HG03558 (cell line): ENCODE measurements around the gene MBTPS2.
A peak's percentile ranks its signal among the peaks of the same experiment; 100 is the strongest.
"Not testable (repeated sequence)": the region's sequence is repeated elsewhere in the genome, so short reads cannot be mapped to it uniquely, and the experiment has no call there.

Experiments
- ATAC-seq: cut with Tn5 transposase; IDR thresholded peaks from one replicate; pipeline ENCODE4 v1.9.1; 2021; ENCODE audit warnings: moderate number of reproducible peaks; ENCODE audit not compliant: unreplicated experiment; ENCODE audit errors: extremely low read depth

MBTPS2 gene

GRCh38 chrX:21839334-21840192 is at the start of gene MBTPS2:
Gene MBTPS2 (plus strand): TSS chrX:21839617. CDS start chrX:21839735, 118 bp downstream.
- ATAC-seq, result peak; percentile 55

DNA sequence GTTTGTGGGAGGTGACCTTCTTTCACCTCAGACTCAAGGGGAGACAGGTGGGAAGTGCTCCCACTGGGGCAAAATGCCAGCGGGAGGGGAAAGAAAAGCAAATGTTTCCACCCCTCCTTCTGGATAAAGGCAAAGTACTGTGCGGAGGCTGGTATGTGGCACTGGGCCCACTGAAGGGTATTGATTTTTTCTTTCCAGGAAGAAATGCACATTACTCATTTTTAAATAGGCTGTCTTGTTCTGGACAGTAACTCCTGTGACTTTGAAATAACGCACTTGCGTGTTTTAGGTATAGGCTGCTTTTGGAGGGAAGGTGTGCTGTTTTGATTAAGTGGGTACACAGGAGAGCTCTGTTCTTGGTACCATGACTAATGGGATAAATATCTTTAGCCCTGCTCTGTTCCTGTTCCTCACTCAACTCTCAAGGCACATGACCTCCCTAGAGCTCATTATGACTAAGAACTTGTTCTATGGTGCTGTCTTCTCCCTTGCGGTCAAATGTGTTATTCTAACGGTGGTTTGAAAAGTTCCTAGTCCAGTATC is 40.7 kb upstream of the MBTPS2 start:
- ATAC-seq, result no peak

DNA sequence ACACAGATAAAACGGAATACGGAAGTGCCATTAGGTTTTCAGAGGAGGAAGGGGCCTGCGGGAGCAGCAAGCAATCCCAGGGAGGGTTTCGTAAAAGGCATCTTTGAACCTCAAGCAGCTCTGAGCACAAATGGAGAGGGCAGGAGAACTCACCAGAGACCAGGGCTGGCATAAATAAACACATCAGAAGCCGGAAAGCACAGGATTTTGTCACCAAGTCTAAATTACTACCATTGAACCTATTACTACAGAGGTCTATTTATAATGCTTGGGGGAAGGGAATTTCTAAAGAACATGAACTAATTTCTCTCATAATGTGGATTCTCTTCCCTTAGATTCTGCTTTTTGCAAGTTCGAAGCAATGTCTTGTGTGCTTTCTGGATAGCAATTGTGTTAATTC is 39.6 kb upstream of the MBTPS2 start:
- no peak for ATAC-seq

DNA sequence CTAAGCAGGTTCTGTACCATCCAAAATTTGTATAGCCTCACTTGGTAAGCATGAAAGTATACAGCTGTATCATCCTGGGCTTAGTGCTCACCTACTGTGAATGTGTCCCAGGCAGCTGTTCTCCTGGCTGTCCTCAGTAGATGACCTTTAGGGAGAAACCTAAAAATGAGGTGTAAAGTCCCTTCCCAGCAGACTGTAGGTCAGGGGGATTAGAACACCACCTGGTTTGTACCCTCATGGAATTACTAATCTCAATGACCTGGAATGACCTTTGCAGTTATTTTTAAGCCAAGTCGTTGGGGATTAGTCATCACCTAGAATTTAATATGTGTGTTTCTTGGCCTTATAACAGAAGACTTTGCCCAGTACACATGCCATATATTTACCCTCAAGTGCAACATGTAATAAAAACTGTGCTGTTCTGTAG is 39.1 kb upstream of the MBTPS2 start:
- ATAC-seq, result no peak

DNA sequence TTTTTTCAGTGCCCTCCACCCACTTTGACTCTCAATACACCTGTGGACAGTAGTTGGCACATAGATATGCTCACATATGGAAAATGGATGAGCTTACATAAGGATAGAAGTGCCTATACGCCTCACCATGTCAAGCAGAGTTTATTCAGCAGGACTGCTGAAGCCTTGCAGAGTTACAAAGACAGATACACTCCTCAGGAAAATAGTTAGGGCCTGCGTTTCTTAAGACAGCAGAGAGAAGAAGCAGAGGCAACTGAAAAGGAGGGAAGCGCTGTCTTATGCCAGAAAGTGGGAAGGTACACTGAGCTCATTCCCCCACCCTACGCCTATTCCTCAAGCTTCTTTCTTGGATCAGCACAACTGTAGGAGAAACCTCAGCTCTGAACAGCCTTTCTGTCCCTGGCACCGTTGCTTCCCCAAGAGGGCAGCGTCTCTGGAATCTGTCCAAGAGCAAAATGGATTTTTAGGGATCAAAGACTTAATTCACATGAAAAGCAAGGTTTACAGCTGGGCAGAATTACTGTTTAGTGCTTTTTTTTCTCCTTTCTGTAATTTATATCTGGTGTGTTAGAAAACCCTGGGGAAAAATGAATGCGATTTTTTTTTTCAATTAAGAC is 37.3 kb upstream of the MBTPS2 start:
- no peak for ATAC-seq

- no peak for ATAC-seq
These were observed 36.6 kb upstream of the MBTPS2 start for GRCh38 chrX:21802839-21803238.

- no peak for ATAC-seq
These were observed 32.7 kb upstream of the MBTPS2 start for GRCh38 chrX:21806691-21807090.

DNA sequence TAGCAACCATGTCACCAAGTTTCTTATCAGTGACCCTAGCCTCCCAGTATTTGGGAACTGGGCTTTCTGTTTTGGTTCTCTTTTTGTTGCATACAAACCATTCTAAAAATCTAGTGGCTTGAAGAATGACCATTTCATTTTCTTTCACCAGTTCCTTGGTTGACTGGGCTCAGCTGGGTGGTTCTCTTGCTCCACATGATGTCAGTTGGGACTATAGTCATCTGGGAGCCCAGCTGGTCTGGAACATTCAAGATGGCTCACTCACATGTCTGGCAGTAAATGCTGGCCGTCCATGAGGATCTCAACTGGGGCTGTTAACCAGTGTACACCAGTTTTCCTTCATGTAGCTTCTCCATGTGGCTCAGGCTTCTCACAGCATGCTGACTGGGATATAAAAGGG is 27.6 kb upstream of the MBTPS2 start:
- ATAC-seq, result no peak

DNA sequence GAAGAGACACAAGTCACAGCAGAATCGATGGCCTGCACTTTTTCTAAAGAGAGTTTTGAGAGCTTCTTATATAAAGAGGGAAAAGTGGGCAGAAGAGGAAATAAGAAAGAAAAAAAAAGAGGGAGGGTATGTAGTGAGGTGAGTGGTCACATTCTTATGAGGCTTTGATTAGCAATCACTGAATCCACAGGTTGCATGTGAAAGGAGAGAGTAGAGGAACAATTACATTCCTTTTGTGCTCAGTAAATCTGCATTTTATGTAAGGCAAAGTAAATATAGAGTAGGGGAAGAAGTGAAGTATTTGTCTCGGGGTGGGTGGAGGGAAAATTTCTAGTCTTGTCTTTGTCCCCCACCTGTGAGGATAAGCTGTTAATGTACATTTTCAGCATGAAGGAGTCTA is 26.8 kb upstream of the MBTPS2 start:
- no peak for ATAC-seq

DNA sequence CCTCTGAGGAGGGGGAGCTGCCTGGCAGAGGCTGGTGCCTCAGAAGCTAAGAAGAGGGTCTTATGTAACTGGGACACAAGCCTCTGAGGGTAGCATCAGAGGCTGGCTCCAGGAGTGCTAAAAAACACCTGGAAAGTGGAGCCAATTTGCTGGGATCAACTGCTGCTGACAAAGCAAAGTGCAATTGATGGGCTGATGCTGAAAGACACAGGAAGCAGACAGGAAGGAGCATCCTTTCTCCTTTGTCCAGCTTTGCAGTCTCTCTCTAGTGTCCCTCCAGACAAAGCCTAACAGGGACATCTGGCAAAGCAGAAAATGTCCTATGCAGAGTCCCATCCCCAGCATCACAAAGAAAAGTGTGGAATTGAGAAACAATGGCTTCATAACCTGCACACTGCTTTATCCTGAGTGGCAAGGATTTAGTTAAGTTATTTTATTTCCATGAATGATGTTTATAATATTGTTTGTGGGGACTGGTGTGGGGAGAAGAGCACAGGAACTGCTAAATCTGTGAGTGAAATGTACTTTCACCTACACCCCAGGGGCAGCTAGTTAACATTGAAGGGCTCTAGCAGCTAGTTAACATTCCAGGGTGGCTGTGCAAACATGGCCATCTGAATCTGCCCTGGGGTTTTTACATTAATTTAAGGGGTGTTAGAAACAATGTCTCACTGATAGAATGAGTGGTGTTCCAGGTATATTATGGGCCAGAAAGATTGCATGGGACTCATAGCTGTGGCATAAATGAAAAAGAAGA is 25.6 kb upstream of the MBTPS2 start:
- ATAC-seq, result no peak

DNA sequence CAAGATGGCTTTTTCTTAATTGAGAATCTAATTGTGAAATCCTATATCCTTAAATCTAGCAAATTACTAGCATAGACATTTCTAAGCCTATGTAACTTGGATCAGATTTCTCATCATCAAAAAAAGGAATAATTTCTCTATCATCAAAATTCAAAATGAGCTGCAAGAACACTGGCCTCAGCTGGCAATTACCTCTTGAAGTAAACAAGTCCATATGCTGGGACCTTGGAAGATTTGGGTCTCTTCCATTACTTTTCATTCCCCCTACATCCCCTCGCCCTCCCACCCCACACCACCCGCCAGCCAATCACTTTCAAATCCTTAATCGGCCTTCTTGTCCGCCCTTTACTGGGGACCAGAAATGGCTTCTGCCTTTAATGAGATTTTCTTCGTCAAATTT is 23.3 kb upstream of the MBTPS2 start:
- ATAC-seq, result no peak

GRCh38 chrX:21820170-21820569 is 19.2 kb upstream of the MBTPS2 start:
- not testable (repeated sequence) for ATAC-seq

DNA sequence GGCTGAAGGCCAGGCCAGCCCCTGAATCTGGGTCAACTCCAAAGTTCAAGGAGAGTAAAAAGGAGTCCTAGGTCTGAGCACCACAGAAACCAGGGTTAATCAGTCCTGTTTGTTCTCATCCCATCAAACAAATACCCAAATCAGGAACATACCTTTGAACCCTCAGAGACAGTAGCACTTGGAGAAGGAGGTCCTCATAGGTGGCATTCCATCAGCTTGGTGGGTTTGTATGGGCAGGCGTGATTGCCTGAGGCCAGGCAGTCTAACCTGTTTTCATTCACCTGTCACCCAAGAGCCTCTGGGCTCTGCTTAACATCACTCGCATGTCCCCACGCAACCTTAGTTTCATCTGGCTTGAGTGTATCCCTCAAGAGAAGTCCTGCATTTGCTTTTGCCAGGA is 17.5 kb upstream of the MBTPS2 start:
- ATAC-seq, result no peak

DNA sequence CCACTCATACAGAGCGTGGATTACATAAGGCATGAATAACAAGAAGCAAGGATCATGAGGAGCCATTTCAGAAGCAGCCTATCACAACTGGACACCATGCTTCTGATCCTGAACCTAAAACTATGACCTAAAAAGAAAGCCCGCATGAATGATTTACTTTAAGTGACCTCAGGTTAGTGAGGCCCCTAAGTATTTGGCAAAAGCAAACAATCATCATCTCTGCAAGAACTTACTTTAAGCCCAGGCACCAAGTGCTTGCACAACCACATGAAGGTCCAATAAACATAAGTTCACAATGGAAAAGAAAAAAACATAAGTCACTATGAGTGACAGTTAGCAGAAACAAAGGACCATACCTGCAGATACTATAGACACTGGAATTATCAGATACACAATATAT is 7.9 kb upstream of the MBTPS2 start:
- ATAC-seq, result no peak

- no peak for ATAC-seq
These were observed 2.4 kb upstream of the MBTPS2 start for GRCh38 chrX:21837056-21837455.

GRCh38 chrX:21838937-21839333 is 482 bp upstream of the MBTPS2 start:
- ATAC-seq, result no peak

GRCh38 chrX:21840193-21840545 is 752 bp downstream of the MBTPS2 start:
- no peak for ATAC-seq

GRCh38 chrX:21843179-21843578 is 3.8 kb downstream of the MBTPS2 start:
- ATAC-seq, result no peak

DNA sequence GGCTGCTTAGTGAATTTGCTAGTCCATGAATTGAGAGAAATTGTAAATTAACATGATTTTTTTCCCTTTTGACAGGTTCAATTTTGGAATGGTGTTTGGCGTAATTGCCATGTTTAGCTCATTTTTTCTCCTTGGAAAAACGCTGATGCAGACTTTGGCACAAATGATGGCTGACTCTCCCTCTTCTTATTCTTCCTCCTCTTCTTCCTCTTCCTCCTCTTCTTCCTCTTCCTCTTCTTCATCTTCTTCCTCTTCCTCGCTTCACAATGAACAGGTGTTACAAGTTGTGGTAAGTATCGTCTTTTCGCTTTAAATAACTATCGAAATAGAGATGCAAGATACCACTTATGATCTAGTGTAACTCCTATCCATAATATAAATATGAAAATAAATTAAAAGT is 5.7 kb downstream of the MBTPS2 start:
- ATAC-seq, result no peak

DNA sequence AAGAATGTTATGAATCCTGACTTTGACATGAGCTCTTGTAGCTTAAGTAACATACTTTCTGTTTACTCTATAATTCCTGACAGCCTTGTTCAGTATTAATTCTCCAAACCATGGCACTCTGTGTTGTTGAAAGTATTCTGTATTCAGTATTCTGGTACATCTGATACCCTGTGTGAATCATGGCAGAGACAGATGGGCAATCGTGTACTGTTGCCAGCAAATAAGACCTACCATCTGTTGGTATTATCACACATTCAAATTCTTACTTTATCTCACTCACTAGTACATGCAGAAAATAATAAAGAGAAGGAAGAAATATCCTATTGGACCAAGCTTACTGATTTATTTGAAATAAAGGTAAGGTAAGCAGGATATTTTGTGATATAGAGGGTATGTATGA is 7.9 kb downstream of the MBTPS2 start:
- ATAC-seq, result no peak

DNA sequence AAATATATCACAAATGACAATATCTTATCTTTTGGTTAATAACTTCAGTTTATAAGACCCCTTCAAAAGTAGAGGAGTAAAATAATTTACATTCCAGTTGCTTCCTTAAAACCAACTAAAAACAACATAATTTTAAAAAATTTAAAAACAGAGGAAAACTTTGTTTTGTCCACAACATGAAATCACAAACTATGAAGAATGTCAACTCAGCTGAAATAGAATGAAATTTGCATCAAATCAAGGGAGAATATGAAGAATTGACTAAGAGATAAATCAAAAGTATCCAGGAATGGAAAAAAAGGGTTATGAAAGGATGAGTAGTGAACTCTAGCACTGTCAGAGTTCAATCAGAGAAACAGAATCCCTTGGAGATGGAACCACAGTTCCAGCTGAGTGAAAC is 14.2 kb downstream of the MBTPS2 start:
- no peak for ATAC-seq
